HepG2 (cell line): Measurements from ENCODE around the gene C12orf42. TPM values are rescaled to one million over a fixed set of nuclear protein-coding genes. Genes with fewer than 3 reads are reported as not detected.

Experiments
- ATAC-seq: fragments of 200-7000 bp; cut with Tn5 transposase; 3 replicates; pipeline ENCODE4 v1.9.1; 2020; ENCODE audit warnings: mild to moderate bottlenecking, moderate library complexity
- BruUV-seq: library from RNA; stranded (reverse); fragments of 400-500 nt; replicated peaks from 2 replicates; lab custom pipeline; 2021; lab: Mats Ljungman, UMichigan
- CTCF ChIA-PET: fragments of 300-600 bp; formaldehyde crosslinking; extraction: SDS; loops from one replicate; lab custom pipeline; 2021; ENCODE audit warnings: low total read pairs, inconsistent platforms, low intra/inter-chr PET ratio; lab: Yijun Ruan, JAX
- POLR2A ChIA-PET: fragments of 350-600 bp; sonication (Branson Sonifier 250); formaldehyde crosslinking; loops from one replicate; lab custom pipeline; 2020; ENCODE audit warnings: antibody characterized with exemption, inconsistent platforms; lab: Yijun Ruan, JAX
- DNase-seq: peaks from one replicate; pipeline ENCODE4 v3.0.0-alpha.2; 2015; ENCODE audit warnings: low spot score
- FAIRE-seq: peaks from 3 replicates; lab custom pipeline; 2011; peaks lifted over from hg19 to GRCh38; lab: Jason Lieb, UNC
- H2AFZ ChIP-seq: one replicate; pipeline ENCODE4 v1.6.1; 2011; ENCODE audit warnings: low read length, inconsistent platforms
- H3K27ac ChIP-seq: fragments of 300-600 bp; 3 replicates; pipeline ENCODE4 v1.8.0; 2011; ENCODE audit warnings: mixed run types, mild to moderate bottlenecking, mixed read lengths, low read length, inconsistent platforms; ENCODE audit not compliant: insufficient read depth; ENCODE audit errors: extremely low read length
- H3K27me3 ChIP-seq, 2 experiments: fragments of 200-600 bp in 1 of 2; 2 replicates in 1 of 2; 3 replicates in 1 of 2; pipeline versions ENCODE4 v1.6.0 to v1.8.0; 2011; ENCODE audit warnings: low read length in 2 of 2, mild to moderate bottlenecking in 2 of 2, moderate library complexity in 2 of 2, inconsistent platforms in 1 of 2; ENCODE audit not compliant: insufficient read depth in 2 of 2, control insufficient read depth in 1 of 2
- H3K36me3 ChIP-seq, 2 experiments: fragments of 200-600 bp in 1 of 2; replicated peaks in 1 of 2; 2 replicates in 1 of 2; 3 replicates in 1 of 2; pipeline versions ENCODE4 v1.5.1 to v1.8.0; 2011; ENCODE audit warnings: low read length in 2 of 2, inconsistent platforms in 1 of 2; ENCODE audit not compliant: insufficient read depth in 2 of 2, control insufficient read depth in 1 of 2
- H3K4me1 ChIP-seq: 2 replicates; pipeline ENCODE4 v1.5.1; 2012; ENCODE audit warnings: low read length, inconsistent platforms; ENCODE audit not compliant: insufficient read depth
- H3K4me2 ChIP-seq: 2 replicates; pipeline ENCODE4 v1.6.0; 2011; ENCODE audit warnings: low read depth, low read length, inconsistent platforms
- H3K4me3 ChIP-seq, 3 experiments: fragments of 200-600 bp in 1 of 3; sonication (generic), shearing (Covaris generic) in 1 of 3; replicated peaks in 1 of 3; 2 replicates each; pipeline ENCODE4 v1.5.1; 2011 to 2016; ENCODE audit warnings: low read length in 3 of 3, inconsistent platforms in 2 of 3, low read depth in 2 of 3, mild to moderate bottlenecking in 2 of 3, control low read depth in 1 of 3, mixed read lengths in 1 of 3; ENCODE audit not compliant: insufficient read depth in 1 of 3
- H3K79me2 ChIP-seq: one replicate; pipeline ENCODE4 v1.6.1; 2011; ENCODE audit warnings: low read length, inconsistent platforms; ENCODE audit not compliant: insufficient read depth
- H3K9ac ChIP-seq: 2 replicates; pipeline ENCODE4 v1.6.0; 2011; ENCODE audit warnings: mild to moderate bottlenecking, low read depth, low read length, inconsistent platforms; ENCODE audit not compliant: insufficient read depth
- H3K9me3 ChIP-seq: 2 replicates; pipeline ENCODE4 v1.5.1; 2012; ENCODE audit warnings: mild to moderate bottlenecking, low read length
- H4K20me1 ChIP-seq: 2 replicates; pipeline ENCODE4 v1.6.0; 2011; ENCODE audit warnings: inconsistent platforms, mild to moderate bottlenecking, low read length, moderate library complexity; ENCODE audit not compliant: insufficient read depth
- E2F2 ChIP-seq: sonication (generic); formaldehyde crosslinking; IDR thresholded peaks from 2 replicates; pipeline ENCODE4 v1.4.0; 2020; ENCODE audit warnings: missing genetic modification reagents, borderline replicate concordance
- FUBP1 ChIP-seq: sonication (generic); formaldehyde crosslinking; IDR thresholded peaks from 2 replicates; pipeline ENCODE4 v1.5.1; 2020; ENCODE audit warnings: missing genetic modification reagents, mild to moderate bottlenecking, borderline replicate concordance
- GABPA ChIP-seq, 2 experiments: IDR thresholded peaks; 2 replicates each; pipeline ENCODE4 v1.6.1; 2011 to 2016; ENCODE audit warnings: low read depth in 2 of 2, low read length in 1 of 2, missing biosample characterization in 1 of 2, missing genetic modification characterization in 1 of 2
- HOXA3 ChIP-seq: sonication (generic); formaldehyde crosslinking; IDR thresholded peaks from 2 replicates; pipeline ENCODE4 v1.5.0; 2020; ENCODE audit warnings: missing genetic modification reagents
- KDM5B ChIP-seq: sonication (generic); formaldehyde crosslinking; IDR thresholded peaks from 2 replicates; pipeline ENCODE4 v1.4.0; 2020; ENCODE audit warnings: missing genetic modification reagents, mild to moderate bottlenecking, borderline replicate concordance
- MAX ChIP-seq: IDR thresholded peaks from 2 replicates; pipeline ENCODE4 v1.6.1; 2012; ENCODE audit warnings: inconsistent platforms
- REST ChIP-seq, 2 experiments: IDR thresholded peaks; 2 replicates each; pipeline ENCODE4 v1.6.1; 2011 to 2012; ENCODE audit warnings: low read length in 2 of 2, borderline replicate concordance in 1 of 2, low read depth in 1 of 2, mild to moderate bottlenecking in 1 of 2, moderate library complexity in 1 of 2
- TRAFD1 ChIP-seq: sonication (generic); formaldehyde crosslinking; IDR thresholded peaks from 2 replicates; pipeline ENCODE4 v1.5.1; 2020; ENCODE audit warnings: missing genetic modification reagents, mild to moderate bottlenecking, borderline replicate concordance
- ZBTB10 ChIP-seq: sonication (generic); formaldehyde crosslinking; IDR thresholded peaks from 2 replicates; pipeline ENCODE4 v1.4.0; 2020; ENCODE audit warnings: missing genetic modification reagents, borderline replicate concordance
- ZNF24 ChIP-seq: fragments of 450-650 bp; IDR thresholded peaks from 2 replicates; pipeline ENCODE4 v1.6.1; 2017; ENCODE audit warnings: antibody characterized with exemption, mild to moderate bottlenecking
- WGBS: methylation state at CpG from one replicate; pipeline ENCODE4 v1.1.6; 2017; ENCODE audit warnings: low lambda C conversion rate; 5-methylcytosine and 5-hydroxymethylcytosine counted together
- in situ Hi-C: cut with HindIII; loops from 2 replicates; pipeline ENCODE4 v1.10.0; 2017; ENCODE audit warnings: low pct_unique_long_range_greater_than_20kb; ENCODE audit not compliant: extremely low pct_ligation_motif_present
- intact Hi-C: fragments of 100-400 bp; cut with micrococcal nuclease; formaldehyde crosslinking; loops from one replicate; pipeline ENCODE4 v1.10.0; 2022; ENCODE audit not compliant: unreplicated experiment
- polyA plus RNA-seq, 8 experiments: library from polyadenylated mRNA; depleted of rRNA in 3 of 8; stranded (reverse) in 7 of 8; unstranded in 1 of 8; fragments of >200 nt; fragmentation: Illumina TruSeq in 4 of 8; extraction: Trizol in 4 of 8; gene quantifications; 2 replicates each; pipeline versions ENCODE4 v1.2.1 to v1.2.3, GENCODE V29; 2011 to 2016; ENCODE audit warnings: low read depth in 4 of 8, missing spikeins in 1 of 8, mixed read lengths in 1 of 8; ENCODE audit not compliant: insufficient read depth in 1 of 8
- total RNA-seq, 5 experiments: library from RNA; depleted of rRNA; stranded (reverse); fragments of >200 nt; fragmentation: Illumina TruSeq; extraction: Trizol; gene quantifications; 2 replicates each; pipeline ENCODE4 v1.2.3, GENCODE V29; 2016; ENCODE audit warnings: low read depth in 1 of 5

C12orf42 gene
- total and polyA plus RNA-seq, 2 of the 13 experiments (the other 11 are each of a cell fraction or from before 2014, with no cell fraction given) = not detected

- H3K27me3 ChIP-seq = peaks cover 3 to 15% of the 10 kb centered on the region in 2 experiments; a peak in 2 of 5 replicates
- DNase-seq (no peak), FAIRE-seq (no peak), ATAC-seq (no peak)
- H3K27ac ChIP-seq = no peak overlapping the region
- H3K9me3 ChIP-seq = no peaks in the 10 kb centered on the region
- no peaks in the 10 kb centered on the region for H3K4me1 ChIP-seq
- no peak overlapping the region for H3K4me3 ChIP-seq
- WGBS = 12% methylated on average over 5 of the region's 5 CpGs
- POLR2A ChIA-PET = no interaction called here
- intact Hi-C loops = no loop called here
- no peaks in the 10 kb centered on the region for H4K20me1 ChIP-seq
- BruUV-seq = no TSS peak
- CTCF ChIA-PET = no interaction called here
- H3K9ac ChIP-seq = no peak overlapping the region
- no peak overlapping the region for H2AFZ ChIP-seq
- H3K36me3 ChIP-seq = no peaks in the 10 kb centered on the region
- H3K79me2 ChIP-seq = no peaks in the 10 kb centered on the region
- in situ Hi-C loops = no loop called here
- no peak overlapping the region for H3K4me2 ChIP-seq
- TF ChIP-seq MAX (no peak), GABPA (IDR thresholded peaks at IDR 0.05; ENCODE audit: low read depth, low read length) (no peak), GABPA (CRISPR knock-in tag; IDR thresholded peaks at IDR 0.05; ENCODE audit: low read depth) (no peak), REST (IDR thresholded peaks at IDR 0.05; ENCODE audit: borderline replicate concordance in 1 of 2, low read depth in 1 of 2, low read length in 2 of 2) (no peak), ZNF24 (no peak), ZBTB10 (CRISPR knock-in tag) (no peak), FUBP1 (CRISPR knock-in tag) (no peak), HOXA3 (no peak), KDM5B (CRISPR knock-in tag) (no peak), TRAFD1 (CRISPR knock-in tag) (no peak), E2F2 (CRISPR knock-in tag) (no peak)
Measured at GRCh38 chr12:103494051-103494733, 1.6 kb downstream of the C12orf42 start.
